ENCODE measurements around the gene GPRIN2. TPM values are rescaled to one million over a fixed set of nuclear protein-coding genes. Genes with fewer than 3 reads are reported as not detected.

The GPRIN2 gene
- total RNA-seq, 1 donor from 2014 or later: not detected

DNA sequence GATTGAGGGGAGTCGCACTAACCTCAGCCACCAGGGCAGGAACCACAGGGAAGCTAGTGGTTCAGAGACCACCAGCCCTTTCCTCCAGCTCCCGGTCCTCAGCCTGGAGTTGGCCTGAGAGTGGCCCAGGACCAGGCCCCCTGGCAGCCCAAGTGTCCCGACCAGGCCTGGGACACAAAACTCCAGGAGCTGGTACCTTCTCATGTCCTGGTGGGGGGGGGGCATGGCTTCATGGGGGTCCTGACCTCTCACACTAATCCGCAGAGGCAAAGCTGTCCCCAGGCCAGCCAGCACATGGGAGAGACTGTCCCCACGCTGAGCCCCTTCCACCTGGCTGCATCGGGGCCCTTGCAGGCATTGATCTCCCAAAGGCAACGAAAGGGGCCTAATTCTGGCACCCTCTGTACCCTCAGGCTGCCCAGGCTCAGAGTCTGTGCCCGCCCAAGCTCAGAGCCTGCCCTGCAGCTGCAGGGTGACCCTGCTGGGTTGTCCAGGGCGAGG lies 28.2 kb downstream of the GPRIN2 start:
- Histone ChIP-seq H3K36me3 (no peaks in the 10 kb centered on the region), H3K27me3 (ENCODE audit: low read depth) (peaks cover 50% of the 10 kb centered on the region), H3K4me1 (peaks cover 6% of the 10 kb centered on the region), H3K4me3 (no peak overlapping the region), H3K9me3 (replicated peaks) (no peaks in the 10 kb centered on the region), H3K27ac (replicated peaks) (no peak overlapping the region)
- no peak for TF ChIP-seq CTCF (IDR thresholded peaks at IDR 0.05; ENCODE audit: borderline replicate concordance)
- intact Hi-C loops (cut with micrococcal nuclease): no loop called here
- peak; percentile 10 for DNase-seq

DNA sequence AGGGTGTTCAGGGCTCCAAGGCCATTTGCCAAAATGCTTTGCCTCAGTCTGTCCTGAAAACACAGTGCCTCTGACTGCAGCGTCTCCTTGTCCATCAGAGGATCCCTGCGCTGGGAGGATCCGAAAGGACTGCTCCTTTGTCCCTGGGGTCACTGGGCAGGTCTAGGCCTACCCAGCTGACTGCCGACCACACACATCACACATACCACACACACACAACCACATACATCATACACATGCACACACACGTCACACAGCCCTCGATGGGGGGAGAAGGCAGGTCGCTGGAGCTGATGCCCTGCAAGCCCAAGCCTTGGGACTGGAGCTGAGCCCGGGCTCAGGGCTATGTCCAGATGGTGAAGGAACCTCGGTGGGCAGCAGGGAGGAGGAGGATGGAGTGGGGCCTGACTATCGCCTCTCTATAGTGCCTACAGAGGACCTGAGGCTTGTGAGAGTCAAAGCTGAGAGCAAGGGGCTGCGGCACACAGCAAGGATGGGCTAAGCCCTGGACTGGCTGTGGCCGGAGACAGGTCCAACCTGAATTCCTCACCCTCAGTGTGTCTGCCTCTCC lies 29.1 kb downstream of the GPRIN2 start:
- H3K4me1 ChIP-seq: peaks cover 7% of the 10 kb centered on the region
- H3K36me3 ChIP-seq: no peaks in the 10 kb centered on the region
- DNase-seq: peak; percentile 14
- no peak for TF ChIP-seq CTCF (IDR thresholded peaks at IDR 0.05; ENCODE audit: borderline replicate concordance)
- H3K27me3 ChIP-seq (ENCODE audit: low read depth): peaks cover 48% of the 10 kb centered on the region
- no peak overlapping the region for H3K4me3 ChIP-seq
- intact Hi-C loops (cut with micrococcal nuclease): no loop called here
- no peak overlapping the region for H3K27ac ChIP-seq (replicated peaks)
- no peaks in the 10 kb centered on the region for H3K9me3 ChIP-seq (replicated peaks)

DNA sequence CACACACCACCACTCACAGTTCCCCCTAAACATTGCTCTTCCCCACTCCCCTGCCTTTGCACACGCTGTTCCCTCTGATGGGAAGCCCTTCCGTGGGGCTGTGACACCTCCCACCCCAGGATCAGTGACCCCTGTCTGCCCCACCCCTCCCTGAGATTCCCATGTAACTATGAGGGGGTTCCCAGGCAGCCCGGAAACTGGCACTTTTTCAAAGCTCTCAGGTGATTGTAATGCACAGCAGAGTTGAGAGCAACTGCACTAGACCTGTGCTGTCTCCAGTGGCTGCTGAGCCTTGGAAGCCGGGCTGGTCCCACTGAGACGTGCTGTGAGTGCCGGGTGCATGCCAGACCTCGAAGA lies 29.8 kb downstream of the GPRIN2 start:
- DNase-seq: peak; percentile 14
- no peak overlapping the region for H3K27ac ChIP-seq (replicated peaks)

GRCh38 chr10:46525824-46526681 lies 30.4 kb downstream of the GPRIN2 start:
- H3K36me3 ChIP-seq: no peaks in the 10 kb centered on the region
- DNase-seq: no peak
- no peak overlapping the region for H3K27ac ChIP-seq (replicated peaks)
- peaks cover 7% of the 10 kb centered on the region for H3K4me1 ChIP-seq
- intact Hi-C loops (cut with micrococcal nuclease): no loop called here
- peaks cover 52% of the 10 kb centered on the region for H3K27me3 ChIP-seq (ENCODE audit: low read depth)
- H3K4me3 ChIP-seq: no peak overlapping the region
- no peaks in the 10 kb centered on the region for H3K9me3 ChIP-seq (replicated peaks)
- no peak for TF ChIP-seq CTCF (IDR thresholded peaks at IDR 0.05; ENCODE audit: borderline replicate concordance)

More for the DNA sequence above, 29.8 kb downstream of the GPRIN2 start:
- no peak overlapping the region for H3K4me3 ChIP-seq
- no peak for TF ChIP-seq CTCF (IDR thresholded peaks at IDR 0.05; ENCODE audit: borderline replicate concordance)
- peaks cover 52% of the 10 kb centered on the region for H3K27me3 ChIP-seq (ENCODE audit: low read depth)
- peaks cover 7% of the 10 kb centered on the region for H3K4me1 ChIP-seq
- intact Hi-C loops (cut with micrococcal nuclease): no loop called here
- no peaks in the 10 kb centered on the region for H3K36me3 ChIP-seq
- no peaks in the 10 kb centered on the region for H3K9me3 ChIP-seq (replicated peaks)

- H3K27me3 ChIP-seq (ENCODE audit: low read depth): peaks cover 52% of the 10 kb centered on the region
- peaks cover 7% of the 10 kb centered on the region for H3K4me1 ChIP-seq
- no peak overlapping the region for H3K4me3 ChIP-seq
- intact Hi-C loops (cut with micrococcal nuclease): no loop called here
- no peak for DNase-seq
- H3K36me3 ChIP-seq: no peaks in the 10 kb centered on the region
- H3K27ac ChIP-seq (replicated peaks): no peak overlapping the region
- H3K9me3 ChIP-seq (replicated peaks): no peaks in the 10 kb centered on the region
- no peak for TF ChIP-seq CTCF (IDR thresholded peaks at IDR 0.05; ENCODE audit: borderline replicate concordance)
Measured at GRCh38 chr10:46525177-46525823, 31.2 kb downstream of the GPRIN2 start.

Data from left ventricle myocardium inferior (tissue), 1 donor.